Coronary artery (tissue), 2 donors: ENCODE results near the gene MBLAC1.

Experiments
- DNase-seq: peaks from one replicate; pipeline ENCODE4 v3.0.0-alpha.2; 2017; ENCODE audit warnings: low spot score
- H3K27ac ChIP-seq, 2 donors: fragments of 200-600 bp; sonication (generic); one replicate each; pipeline ENCODE4 v1.5.1; 2016 to 2019
- H3K4me3 ChIP-seq: fragments of 200-600 bp; sonication (generic); 2 replicates; pipeline ENCODE4 v1.5.1; 2016; ENCODE audit warnings: mild to moderate bottlenecking, moderate library complexity
- CTCF ChIP-seq: fragments of 200-600 bp; sonication (generic); IDR thresholded peaks from one replicate; pipeline ENCODE4 v1.5.1; 2019; ENCODE audit warnings: antibody characterized with exemption

MBLAC1 gene

GRCh38 chr7:100085515-100085914 is 41.3 kb upstream of the MBLAC1 start:
- no peak overlapping the region for H3K27ac ChIP-seq
- DNase-seq: no peak
- no peak for TF ChIP-seq CTCF
- no peak overlapping the region for H3K4me3 ChIP-seq

GRCh38 chr7:100087055-100087750 is 39.6 kb upstream of the MBLAC1 start:
- H3K27ac ChIP-seq: no peak overlapping the region
- no peak for TF ChIP-seq CTCF
- no peak overlapping the region for H3K4me3 ChIP-seq
- no peak for DNase-seq

- H3K4me3 ChIP-seq: peak overlapping the region; percentile 94
- DNase-seq: no peak
- no peak for TF ChIP-seq CTCF
- H3K27ac ChIP-seq: peak overlapping the region; percentile 85 to 93
These were observed 38.6 kb upstream of the MBLAC1 start for GRCh38 chr7:100088095-100088620.

- DNase-seq: peak; percentile 87
- peak within 1 kb of the TSS; percentile 94 for H3K4me3 ChIP-seq
- no peak for TF ChIP-seq CTCF
These were observed 37.9 kb upstream of the MBLAC1 start, which contains the start of gene COPS6 for GRCh38 chr7:100088621-100089457. COPS6 (plus strand) TSS chr7:100088969; CDS start chr7:100088991, 22 bp downstream.

GRCh38 chr7:100089458-100090196 is 37.1 kb upstream of the MBLAC1 start:
- TF ChIP-seq CTCF: no peak
- peak overlapping the region; percentile 85 to 93 for H3K27ac ChIP-seq
- H3K4me3 ChIP-seq: peak overlapping the region; percentile 94
- DNase-seq: no peak

More at GRCh38 chr7:100088621-100089457, 37.9 kb upstream of the MBLAC1 start, which contains the start of gene COPS6:
- H3K27ac ChIP-seq: peak within 1 kb of the TSS; percentile 85 to 93

- no peak for TF ChIP-seq CTCF
- no peak for DNase-seq
- no peak overlapping the region for H3K4me3 ChIP-seq
- no peak overlapping the region for H3K27ac ChIP-seq
These were observed 36.0 kb upstream of the MBLAC1 start for GRCh38 chr7:100090527-100091410.
